HCT116 (cell line): Measurements from ENCODE around the gene S100A3.

Experiments
- REST ChIP-seq: IDR thresholded peaks from 2 replicates; pipeline ENCODE4 v1.6.1; 2012; ENCODE audit warnings: low read depth
- SIN3A ChIP-seq: IDR thresholded peaks from 2 replicates; pipeline ENCODE4 v1.6.1; 2012; ENCODE audit warnings: low read depth
- SP1 ChIP-seq: IDR thresholded peaks from 2 replicates; pipeline ENCODE4 v1.6.1; 2012; ENCODE audit warnings: low read depth

- TF ChIP-seq REST = no peak
- TF ChIP-seq SP1 = peak; percentile 41; the same call in 1 of the 2 replicates
- no peak for TF ChIP-seq SIN3A
Observed at GRCh38 chr1:153597206-153597605, 48.1 kb upstream of the S100A3 start.
